ENCODE data around the gene LONRF2. TPM values are rescaled to one million over a fixed set of nuclear protein-coding genes. Genes with fewer than 3 reads are reported as not detected.

LONRF2 gene
- total RNA-seq, 3 donors from 2014 or later (not counting 1 experiment from before 2014, with no cell fraction given), result not detected

- ATAC-seq, result no peak
- no peak overlapping the region for H3K27ac ChIP-seq (ENCODE audit: low read length)
- TF ChIP-seq, protein P1, sequence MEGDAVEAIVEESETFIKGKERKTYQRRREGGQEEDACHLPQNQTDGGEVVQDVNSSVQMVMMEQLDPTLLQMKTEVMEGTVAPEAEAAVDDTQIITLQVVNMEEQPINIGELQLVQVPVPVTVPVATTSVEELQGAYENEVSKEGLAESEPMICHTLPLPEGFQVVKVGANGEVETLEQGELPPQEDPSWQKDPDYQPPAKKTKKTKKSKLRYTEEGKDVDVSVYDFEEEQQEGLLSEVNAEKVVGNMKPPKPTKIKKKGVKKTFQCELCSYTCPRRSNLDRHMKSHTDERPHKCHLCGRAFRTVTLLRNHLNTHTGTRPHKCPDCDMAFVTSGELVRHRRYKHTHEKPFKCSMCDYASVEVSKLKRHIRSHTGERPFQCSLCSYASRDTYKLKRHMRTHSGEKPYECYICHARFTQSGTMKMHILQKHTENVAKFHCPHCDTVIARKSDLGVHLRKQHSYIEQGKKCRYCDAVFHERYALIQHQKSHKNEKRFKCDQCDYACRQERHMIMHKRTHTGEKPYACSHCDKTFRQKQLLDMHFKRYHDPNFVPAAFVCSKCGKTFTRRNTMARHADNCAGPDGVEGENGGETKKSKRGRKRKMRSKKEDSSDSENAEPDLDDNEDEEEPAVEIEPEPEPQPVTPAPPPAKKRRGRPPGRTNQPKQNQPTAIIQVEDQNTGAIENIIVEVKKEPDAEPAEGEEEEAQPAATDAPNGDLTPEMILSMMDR (IDR thresholded peaks at IDR 0.05), result no peak
- intact Hi-C loops (cut with micrococcal nuclease), result no loop called here
- H3K27me3 Mint-ChIP-seq (ENCODE audit: low read depth in 2 of 2), result peaks cover 16 to 39% of the 10 kb centered on the region in 2 donors
- no peak for DNase-seq
- H3K4me3 ChIP-seq (ENCODE audit: low read length), result no peak overlapping the region
- no peaks in the 10 kb centered on the region for H3K4me1 Mint-ChIP-seq
- no peak overlapping the region for H3K27ac Mint-ChIP-seq
- H3K9me3 Mint-ChIP-seq, result no peaks in the 10 kb centered on the region
- H3K36me3 ChIP-seq (ENCODE audit: control insufficient read depth, insufficient read depth, low read length), result no peaks in the 10 kb centered on the region
- no peaks in the 10 kb centered on the region for H3K36me3 Mint-ChIP-seq
- H3K9me3 ChIP-seq (ENCODE audit: control insufficient read depth, insufficient read depth, low read length), result no peaks in the 10 kb centered on the region
- no peaks in the 10 kb centered on the region for H3K4me1 ChIP-seq (ENCODE audit: control insufficient read depth, insufficient read depth, low read length)
- H3K27me3 ChIP-seq (ENCODE audit: control insufficient read depth, insufficient read depth, low read length), result peaks cover 4% of the 10 kb centered on the region
- 95% methylated on average over 3 of the region's 3 CpGs for WGBS (ENCODE audit: insufficient coverage)
- H3K4me3 Mint-ChIP-seq, result no peak overlapping the region
Observed at GRCh38 chr2:100286318-100286717, 36.0 kb downstream of the LONRF2 start.

- peaks cover 19 to 45% of the 10 kb centered on the region in 2 donors for H3K27me3 Mint-ChIP-seq (ENCODE audit: low read depth in 2 of 2)
Observed at GRCh38 chr2:100285691-100286090, 36.6 kb downstream of the LONRF2 start.

DNA sequence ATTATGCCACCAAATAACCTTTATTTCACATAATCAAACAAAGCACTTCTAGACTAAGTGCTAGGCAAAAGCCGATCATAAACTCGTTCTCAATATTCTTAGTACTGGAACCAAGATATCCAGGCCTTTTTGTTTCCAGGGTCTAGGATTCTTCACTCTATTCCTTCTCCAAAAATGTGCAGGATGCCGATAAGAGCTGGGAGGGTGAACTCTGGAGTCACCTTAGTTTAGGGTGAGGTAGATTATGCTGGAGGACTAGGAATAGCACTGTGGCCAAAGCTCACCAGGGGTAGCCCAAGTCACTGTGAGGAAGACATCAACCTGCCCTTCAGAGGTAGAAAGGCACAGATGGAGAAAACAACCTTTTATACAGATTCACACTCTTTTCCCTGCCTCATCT lies 37.3 kb downstream of the LONRF2 start:
- no peak overlapping the region for H3K27ac Mint-ChIP-seq
- H3K27ac ChIP-seq (ENCODE audit: low read length), result no peak overlapping the region
- ATAC-seq, result no peak
- no peak for DNase-seq
- peaks cover under 1% of the 10 kb centered on the region in 2 donors for H3K4me1 Mint-ChIP-seq
- H3K4me1 ChIP-seq (ENCODE audit: control insufficient read depth, insufficient read depth, low read length), result no peaks in the 10 kb centered on the region
- H3K4me3 ChIP-seq (ENCODE audit: low read length), result no peak overlapping the region
- intact Hi-C loops (cut with micrococcal nuclease), result no loop called here
- 33% methylated on average over 3 of the region's 3 CpGs for WGBS (ENCODE audit: insufficient coverage)
- no peaks in the 10 kb centered on the region for H3K36me3 ChIP-seq (ENCODE audit: control insufficient read depth, insufficient read depth, low read length)
- TF ChIP-seq, protein P1 (IDR thresholded peaks at IDR 0.05), result no peak
- H3K36me3 Mint-ChIP-seq, result no peaks in the 10 kb centered on the region
- peaks cover 19 to 45% of the 10 kb centered on the region in 2 donors for H3K27me3 Mint-ChIP-seq (ENCODE audit: low read depth in 2 of 2)
- H3K4me3 Mint-ChIP-seq, result no peak overlapping the region
- H3K9me3 ChIP-seq (ENCODE audit: control insufficient read depth, insufficient read depth, low read length), result no peaks in the 10 kb centered on the region
- no peaks in the 10 kb centered on the region for H3K9me3 Mint-ChIP-seq
- peaks cover 4% of the 10 kb centered on the region for H3K27me3 ChIP-seq (ENCODE audit: control insufficient read depth, insufficient read depth, low read length)

More at GRCh38 chr2:100285691-100286090, 36.6 kb downstream of the LONRF2 start:
- Mint-ChIP-seq H3K4me1 (no peaks in the 10 kb centered on the region), H3K4me3 (no peak overlapping the region), H3K36me3 (no peaks in the 10 kb centered on the region), H3K27ac (no peak overlapping the region), H3K9me3 (no peaks in the 10 kb centered on the region)
- no peaks in the 10 kb centered on the region for H3K9me3 ChIP-seq (ENCODE audit: control insufficient read depth, insufficient read depth, low read length)
- TF ChIP-seq, protein P1 (IDR thresholded peaks at IDR 0.05), result no peak
- peaks cover 4% of the 10 kb centered on the region for H3K27me3 ChIP-seq (ENCODE audit: control insufficient read depth, insufficient read depth, low read length)
- DNase-seq (no peak), ATAC-seq (no peak)
- no peak overlapping the region for H3K4me3 ChIP-seq (ENCODE audit: low read length)
- 85% methylated on average over 3 of the region's 6 CpGs for WGBS (ENCODE audit: insufficient coverage)
- H3K36me3 ChIP-seq (ENCODE audit: control insufficient read depth, insufficient read depth, low read length), result no peaks in the 10 kb centered on the region
- H3K4me1 ChIP-seq (ENCODE audit: control insufficient read depth, insufficient read depth, low read length), result no peaks in the 10 kb centered on the region
- intact Hi-C loops (cut with micrococcal nuclease), result no loop called here
- H3K27ac ChIP-seq (ENCODE audit: low read length), result no peak overlapping the region

Measured in natural killer cell (primary cell).